Karpas-422 (cell line): Measurements from ENCODE around the gene BZW2. TPM values are rescaled to one million over a fixed set of nuclear protein-coding genes. Genes with fewer than 3 reads are reported as not detected.

Experiments used
- DNase-seq: peaks from one replicate; pipeline ENCODE4 v3.0.0-alpha.2; 2015
- H2AFZ ChIP-seq: fragments of 200-600 bp; sonication (generic); 2 replicates; pipeline ENCODE4 v1.6.1; 2014; ENCODE audit warnings: antibody characterized with exemption, low read length, mixed read lengths
- H3K27ac ChIP-seq: fragments of 200-600 bp; sonication (generic); 2 replicates; pipeline ENCODE4 v1.5.1; 2014; ENCODE audit warnings: mild to moderate bottlenecking, low read length, moderate library complexity
- H3K27me3 ChIP-seq: fragments of 200-600 bp; sonication (generic); 2 replicates; pipeline ENCODE4 v1.6.1; 2014; ENCODE audit warnings: low read length, mixed read lengths
- H3K36me3 ChIP-seq: fragments of 200-600 bp; sonication (generic); 2 replicates; pipeline ENCODE4 v1.6.1; 2014; ENCODE audit warnings: low read length, mixed read lengths; ENCODE audit not compliant: insufficient read depth
- H3K4me1 ChIP-seq: fragments of 200-600 bp; sonication (generic); 2 replicates; pipeline ENCODE4 v1.6.1; 2014; ENCODE audit warnings: mild to moderate bottlenecking, low read length, mixed read lengths
- H3K4me2 ChIP-seq: fragments of 200-600 bp; sonication (generic); 2 replicates; pipeline ENCODE4 v1.6.1; 2014; ENCODE audit warnings: low read length, low read depth, mild to moderate bottlenecking; ENCODE audit not compliant: poor library complexity, severe bottlenecking
- H3K4me3 ChIP-seq: fragments of 200-600 bp; sonication (generic); 2 replicates; pipeline ENCODE4 v1.5.1; 2014; ENCODE audit warnings: mild to moderate bottlenecking, antibody characterized with exemption, low read length, mixed read lengths
- H3K79me2 ChIP-seq: fragments of 200-600 bp; sonication (generic); 2 replicates; pipeline ENCODE4 v1.6.1; 2014; ENCODE audit warnings: mild to moderate bottlenecking, low read length, mixed read lengths
- H3K9ac ChIP-seq: fragments of 200-600 bp; sonication (generic); 2 replicates; pipeline ENCODE4 v1.6.0; 2014; ENCODE audit warnings: low read length
- H3K9me2 ChIP-seq: fragments of 200-600 bp; sonication (generic), shearing (Covaris generic); replicated peaks from 2 replicates; pipeline ENCODE4 v1.6.0; 2014; ENCODE audit warnings: mild to moderate bottlenecking, low read length, moderate library complexity; ENCODE audit not compliant: insufficient read depth
- H3K9me3 ChIP-seq: fragments of 300-700, 200-600 bp; sonication (generic); 2 replicates; pipeline ENCODE4 v1.6.1; 2014; ENCODE audit warnings: low read length, mixed read lengths
- H4K20me1 ChIP-seq: fragments of 200-600 bp; sonication (generic); 2 replicates; pipeline ENCODE4 v1.6.1; 2014; ENCODE audit warnings: mild to moderate bottlenecking, antibody characterized with exemption, low read length, low read depth; ENCODE audit not compliant: insufficient read depth
- total RNA-seq: library from RNA; depleted of rRNA; stranded (reverse); fragments of >200 nt; shearing (Covaris generic); gene quantifications from 2 replicates; pipeline ENCODE4 v1.2.3, GENCODE V29; 2014; ENCODE audit warnings: low replicate concordance

BZW2 gene
- total RNA-seq, 1 experiment from 2014 or later: 122 TPM

DNA sequence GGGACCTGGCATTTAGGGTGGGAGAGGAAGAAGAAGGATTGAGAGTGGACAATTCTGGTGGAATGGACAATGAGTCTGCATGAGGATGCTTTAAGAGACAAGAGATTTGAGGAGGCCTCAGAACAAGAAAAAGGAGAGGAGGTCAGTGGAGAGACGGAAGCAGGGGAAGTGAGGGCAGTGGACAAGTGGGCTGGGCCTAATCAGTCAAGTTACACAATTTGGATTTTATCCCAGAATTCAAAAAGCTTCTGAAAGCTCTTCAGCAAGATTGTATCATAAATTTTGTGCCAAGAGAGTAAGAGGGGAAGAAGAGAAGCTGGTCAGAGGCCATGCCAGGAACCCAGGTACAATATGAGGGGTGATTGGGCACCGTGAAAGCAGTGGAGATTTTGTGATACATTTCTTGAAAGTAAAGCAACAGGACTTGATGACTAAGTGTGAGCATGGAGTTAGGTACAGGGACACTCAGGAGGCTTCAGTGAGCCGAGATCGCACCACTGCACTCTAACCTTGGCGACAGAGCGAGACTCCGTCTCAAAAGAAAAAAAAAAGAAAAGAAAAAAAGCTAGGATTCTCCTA, 88.3 kb downstream of the BZW2 start:
- no peaks in the 10 kb centered on the region for H3K9me2 ChIP-seq
- H3K9me3 ChIP-seq: no peaks in the 10 kb centered on the region
- no peak overlapping the region for H3K4me3 ChIP-seq
- H2AFZ ChIP-seq: no peak overlapping the region
- no peaks in the 10 kb centered on the region for H4K20me1 ChIP-seq
- no peak overlapping the region for H3K4me2 ChIP-seq
- H3K36me3 ChIP-seq: no peaks in the 10 kb centered on the region
- no peaks in the 10 kb centered on the region for H3K27me3 ChIP-seq
- H3K9ac ChIP-seq: no peak overlapping the region
- no peaks in the 10 kb centered on the region for H3K4me1 ChIP-seq
- no peaks in the 10 kb centered on the region for H3K79me2 ChIP-seq
- no peak for DNase-seq
- no peak overlapping the region for H3K27ac ChIP-seq

GRCh38 chr7:16735020-16735419, 89.0 kb downstream of the BZW2 start:
- Histone ChIP-seq H3K9ac (no peak overlapping the region), H2AFZ (no peak overlapping the region)

DNA sequence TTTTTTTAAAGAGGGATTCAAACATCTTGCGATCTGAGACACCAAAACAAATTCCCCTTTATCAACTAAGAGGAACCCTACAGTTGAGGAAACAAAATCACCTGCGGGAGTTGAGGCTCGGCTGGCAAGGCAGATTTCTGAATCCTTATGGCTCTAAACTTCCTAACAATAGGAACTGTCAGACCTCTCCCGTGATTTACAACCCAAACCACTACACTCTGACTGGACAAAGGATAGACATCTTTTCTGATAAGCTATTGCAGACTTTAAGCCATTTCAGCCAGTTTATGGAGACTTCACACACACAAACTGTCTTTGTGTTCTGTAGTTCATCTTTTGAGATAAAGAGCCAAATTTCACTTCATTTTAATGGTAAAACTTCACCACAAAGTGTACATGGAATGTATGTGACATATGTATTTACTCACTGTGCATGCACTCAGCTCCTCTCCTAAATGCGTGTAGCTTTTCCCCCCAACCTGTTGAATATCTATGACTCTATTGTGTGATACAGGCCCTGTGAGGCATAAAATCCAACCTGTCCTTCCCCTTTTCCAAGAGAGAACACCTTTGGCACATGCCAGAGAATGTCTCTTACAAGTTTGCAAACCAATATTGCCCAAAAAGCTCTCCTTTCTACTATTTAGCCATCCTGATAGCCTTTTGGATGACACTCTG, 92.2 kb downstream of the BZW2 start:
- Histone ChIP-seq H3K9me3 (no peaks in the 10 kb centered on the region), H2AFZ (no peak overlapping the region), H3K4me1 (no peaks in the 10 kb centered on the region), H3K79me2 (no peaks in the 10 kb centered on the region), H3K36me3 (no peaks in the 10 kb centered on the region), H3K4me2 (no peak overlapping the region), H3K9me2 (no peaks in the 10 kb centered on the region), H3K4me3 (no peak overlapping the region), H3K27ac (no peak overlapping the region), H3K27me3 (no peaks in the 10 kb centered on the region), H3K9ac (no peak overlapping the region), H4K20me1 (no peaks in the 10 kb centered on the region)
- no peak for DNase-seq

More at GRCh38 chr7:16735020-16735419, 89.0 kb downstream of the BZW2 start:
- Histone ChIP-seq H3K4me1 (no peaks in the 10 kb centered on the region), H3K4me2 (no peak overlapping the region), H3K27me3 (no peaks in the 10 kb centered on the region), H3K4me3 (no peak overlapping the region), H3K27ac (no peak overlapping the region), H3K36me3 (no peaks in the 10 kb centered on the region), H3K9me2 (no peaks in the 10 kb centered on the region), H4K20me1 (no peaks in the 10 kb centered on the region), H3K79me2 (no peaks in the 10 kb centered on the region), H3K9me3 (no peaks in the 10 kb centered on the region)
- no peak for DNase-seq

GRCh38 chr7:16739863-16740622, 94.1 kb downstream of the BZW2 start:
- Histone ChIP-seq H3K4me1 (no peaks in the 10 kb centered on the region), H3K9me2 (no peaks in the 10 kb centered on the region), H3K9ac (no peak overlapping the region), H3K4me3 (no peak overlapping the region), H2AFZ (no peak overlapping the region), H3K9me3 (no peaks in the 10 kb centered on the region), H3K36me3 (no peaks in the 10 kb centered on the region), H3K27me3 (no peaks in the 10 kb centered on the region), H4K20me1 (no peaks in the 10 kb centered on the region), H3K79me2 (no peaks in the 10 kb centered on the region), H3K27ac (no peak overlapping the region), H3K4me2 (no peak overlapping the region)
- no peak for DNase-seq

DNA sequence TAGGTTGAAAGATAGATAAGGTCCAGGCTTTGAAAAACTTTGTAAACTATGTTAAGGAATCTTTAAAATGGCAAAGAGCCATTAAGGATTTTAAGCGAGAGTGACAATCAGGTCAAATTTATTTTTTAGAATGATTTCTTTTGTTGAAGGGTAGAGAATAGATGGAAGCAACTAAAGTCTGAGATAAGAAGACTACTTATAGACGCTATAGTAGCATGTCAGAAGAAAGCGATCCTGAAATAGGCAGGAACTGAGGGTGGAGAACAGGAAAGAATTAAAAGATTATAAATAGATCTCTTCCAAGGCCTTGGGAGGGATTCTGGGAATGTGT, 94.6 kb downstream of the BZW2 start:
- H3K27ac ChIP-seq: no peak overlapping the region
- no peaks in the 10 kb centered on the region for H3K9me3 ChIP-seq
- no peaks in the 10 kb centered on the region for H3K27me3 ChIP-seq
- H3K4me1 ChIP-seq: no peaks in the 10 kb centered on the region
- H3K9ac ChIP-seq: no peak overlapping the region
- H3K36me3 ChIP-seq: no peaks in the 10 kb centered on the region
- no peaks in the 10 kb centered on the region for H4K20me1 ChIP-seq
- no peaks in the 10 kb centered on the region for H3K9me2 ChIP-seq
- no peak for DNase-seq
- no peak overlapping the region for H3K4me2 ChIP-seq
- no peak overlapping the region for H3K4me3 ChIP-seq
- no peak overlapping the region for H2AFZ ChIP-seq
- no peaks in the 10 kb centered on the region for H3K79me2 ChIP-seq

- no peaks in the 10 kb centered on the region for H4K20me1 ChIP-seq
- H3K27ac ChIP-seq: no peak overlapping the region
- H3K9me3 ChIP-seq: no peaks in the 10 kb centered on the region
- H3K27me3 ChIP-seq: no peaks in the 10 kb centered on the region
- DNase-seq: no peak
- no peaks in the 10 kb centered on the region for H3K36me3 ChIP-seq
- H3K4me2 ChIP-seq: no peak overlapping the region
- no peak overlapping the region for H3K4me3 ChIP-seq
- H3K9ac ChIP-seq: no peak overlapping the region
- H3K4me1 ChIP-seq: no peaks in the 10 kb centered on the region
- no peaks in the 10 kb centered on the region for H3K79me2 ChIP-seq
- no peaks in the 10 kb centered on the region for H3K9me2 ChIP-seq
- H2AFZ ChIP-seq: no peak overlapping the region
Measured at GRCh38 chr7:16740996-16741395, 95.0 kb downstream of the BZW2 start.

- H2AFZ ChIP-seq: no peak overlapping the region
Measured at GRCh38 chr7:16741676-16742075, 95.7 kb downstream of the BZW2 start.

GRCh38 chr7:16742547-16742946, 96.6 kb downstream of the BZW2 start:
- H3K27me3 ChIP-seq: no peaks in the 10 kb centered on the region
- no peak overlapping the region for H3K4me2 ChIP-seq
- no peak overlapping the region for H3K4me3 ChIP-seq
- DNase-seq: no peak
- no peaks in the 10 kb centered on the region for H3K9me2 ChIP-seq
- no peaks in the 10 kb centered on the region for H4K20me1 ChIP-seq
- no peaks in the 10 kb centered on the region for H3K9me3 ChIP-seq
- no peak overlapping the region for H3K27ac ChIP-seq
- H3K36me3 ChIP-seq: no peaks in the 10 kb centered on the region
- H2AFZ ChIP-seq: no peak overlapping the region
- no peak overlapping the region for H3K9ac ChIP-seq
- H3K79me2 ChIP-seq: no peaks in the 10 kb centered on the region
- no peaks in the 10 kb centered on the region for H3K4me1 ChIP-seq

More at GRCh38 chr7:16741676-16742075, 95.7 kb downstream of the BZW2 start:
- no peaks in the 10 kb centered on the region for H3K36me3 ChIP-seq
- no peaks in the 10 kb centered on the region for H3K4me1 ChIP-seq
- H3K79me2 ChIP-seq: no peaks in the 10 kb centered on the region
- no peak overlapping the region for H3K27ac ChIP-seq
- H3K27me3 ChIP-seq: no peaks in the 10 kb centered on the region
- no peak for DNase-seq
- H3K9me2 ChIP-seq: no peaks in the 10 kb centered on the region
- H3K4me3 ChIP-seq: no peak overlapping the region
- H3K4me2 ChIP-seq: no peak overlapping the region
- no peak overlapping the region for H3K9ac ChIP-seq
- H4K20me1 ChIP-seq: no peaks in the 10 kb centered on the region
- H3K9me3 ChIP-seq: no peaks in the 10 kb centered on the region
